Subcutaneous adipose tissue (tissue), 4 donors: Measurements from ENCODE around the gene QRFP. TPM values are rescaled to one million over a fixed set of nuclear protein-coding genes. Genes with fewer than 3 reads are reported as not detected.

Experiments
- total RNA-seq, 4 donors: library from RNA; depleted of rRNA; stranded (reverse); fragments of >200 nt; gene quantifications; one replicate each; pipeline ENCODE4 v1.1.0, GENCODE V29; 2016
- TF ChIP-seq, protein P1 (sequence below): fragments of 450-650 bp; IDR thresholded peaks from one replicate; pipeline ENCODE4 v1.5.1; 2016; ENCODE audit warnings: low read depth, mild to moderate bottlenecking, control low read depth, antibody characterized with exemption, moderate library complexity

Gene QRFP
- total RNA-seq, 4 donors from 2014 or later = not detected

DNA sequence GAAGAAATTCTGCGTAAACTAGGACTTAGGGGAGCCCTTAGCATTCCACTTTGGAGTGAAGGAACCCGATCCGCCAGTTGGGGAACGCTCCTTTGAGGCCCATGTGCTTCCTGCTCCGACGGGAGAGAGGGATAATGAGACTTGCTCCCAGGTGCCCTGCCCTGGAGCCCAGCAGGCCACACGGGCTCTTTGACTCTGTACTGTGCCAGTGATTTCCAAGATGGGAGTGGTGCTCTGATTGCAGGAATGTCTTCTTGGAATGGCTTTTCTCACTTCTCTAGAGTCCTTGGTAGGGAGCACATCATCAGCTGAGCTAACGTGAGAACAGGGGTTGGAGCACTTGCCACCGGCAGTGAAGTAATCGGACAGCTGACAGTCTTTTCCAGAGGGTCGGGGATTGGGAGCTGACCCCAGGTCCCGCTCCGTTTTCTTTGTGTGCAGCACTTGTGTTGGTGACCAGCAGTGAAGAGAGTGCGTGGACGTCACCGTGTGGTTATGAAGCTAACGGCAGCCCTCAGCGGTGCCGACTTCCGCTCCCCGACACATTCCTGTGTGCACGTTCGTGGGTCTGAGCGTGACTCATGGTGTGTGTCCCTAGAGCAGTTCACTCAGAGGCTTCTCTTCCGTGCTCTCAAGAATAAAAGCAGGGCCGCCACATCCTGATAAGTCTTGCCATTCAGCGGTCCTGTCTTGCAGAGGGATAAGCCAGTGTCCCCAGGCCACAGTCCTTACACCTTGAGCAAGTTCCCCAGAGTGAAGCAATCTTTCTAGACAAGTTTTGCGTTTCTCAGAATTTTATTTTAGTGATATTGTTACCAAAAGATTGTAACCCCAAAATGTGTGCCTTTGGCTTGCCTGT lies 35.9 kb downstream of the QRFP start:
- TF ChIP-seq, protein P1, sequence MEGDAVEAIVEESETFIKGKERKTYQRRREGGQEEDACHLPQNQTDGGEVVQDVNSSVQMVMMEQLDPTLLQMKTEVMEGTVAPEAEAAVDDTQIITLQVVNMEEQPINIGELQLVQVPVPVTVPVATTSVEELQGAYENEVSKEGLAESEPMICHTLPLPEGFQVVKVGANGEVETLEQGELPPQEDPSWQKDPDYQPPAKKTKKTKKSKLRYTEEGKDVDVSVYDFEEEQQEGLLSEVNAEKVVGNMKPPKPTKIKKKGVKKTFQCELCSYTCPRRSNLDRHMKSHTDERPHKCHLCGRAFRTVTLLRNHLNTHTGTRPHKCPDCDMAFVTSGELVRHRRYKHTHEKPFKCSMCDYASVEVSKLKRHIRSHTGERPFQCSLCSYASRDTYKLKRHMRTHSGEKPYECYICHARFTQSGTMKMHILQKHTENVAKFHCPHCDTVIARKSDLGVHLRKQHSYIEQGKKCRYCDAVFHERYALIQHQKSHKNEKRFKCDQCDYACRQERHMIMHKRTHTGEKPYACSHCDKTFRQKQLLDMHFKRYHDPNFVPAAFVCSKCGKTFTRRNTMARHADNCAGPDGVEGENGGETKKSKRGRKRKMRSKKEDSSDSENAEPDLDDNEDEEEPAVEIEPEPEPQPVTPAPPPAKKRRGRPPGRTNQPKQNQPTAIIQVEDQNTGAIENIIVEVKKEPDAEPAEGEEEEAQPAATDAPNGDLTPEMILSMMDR = no peak

DNA sequence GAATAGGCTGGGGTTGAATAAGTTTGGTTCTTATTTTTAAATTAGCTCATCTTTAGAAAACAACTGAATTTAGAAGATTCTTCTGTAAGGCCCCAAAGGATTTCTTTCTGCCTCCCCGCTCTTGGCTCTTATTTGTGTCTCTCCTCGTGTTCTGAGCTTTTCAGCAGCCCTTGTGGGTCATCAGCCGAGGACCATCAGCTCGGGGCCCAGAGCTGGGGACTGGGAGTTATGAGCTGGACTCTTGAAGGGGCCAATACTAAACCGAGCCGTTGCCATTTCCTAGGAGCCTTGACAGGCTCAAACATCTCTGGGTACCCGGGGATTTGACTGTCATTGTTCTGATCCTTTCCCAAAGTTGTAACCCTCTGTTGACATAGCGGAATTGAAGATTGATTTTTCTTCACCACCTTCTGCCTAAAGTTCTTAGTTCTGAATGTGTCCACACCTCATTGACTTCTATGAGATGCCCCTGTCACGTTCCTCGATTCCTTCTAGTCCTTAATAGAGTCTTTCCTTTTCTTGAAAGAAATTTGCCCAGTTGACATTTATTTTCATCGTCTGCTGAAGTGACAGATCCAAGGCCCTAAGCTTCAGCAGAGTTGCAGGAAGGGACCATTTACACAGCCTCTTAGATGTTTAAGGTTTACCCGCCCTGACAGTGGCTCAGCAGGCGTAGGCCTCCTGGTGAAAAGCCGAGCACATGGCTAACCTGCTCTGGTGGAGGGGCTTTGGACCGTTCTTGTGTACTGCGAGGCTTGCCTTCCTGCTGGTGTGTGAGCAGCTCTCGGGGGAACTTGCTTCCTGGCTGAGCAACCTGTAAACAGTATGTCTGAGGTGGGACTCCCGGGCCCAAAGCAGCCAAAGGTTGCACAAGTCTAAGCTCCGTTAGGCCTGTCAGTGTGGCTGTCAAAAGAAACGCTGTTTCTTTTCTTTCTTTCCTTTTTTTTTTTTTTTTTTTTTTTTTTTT lies 37.6 kb downstream of the QRFP start:
- TF ChIP-seq, protein P1 = no peak

DNA sequence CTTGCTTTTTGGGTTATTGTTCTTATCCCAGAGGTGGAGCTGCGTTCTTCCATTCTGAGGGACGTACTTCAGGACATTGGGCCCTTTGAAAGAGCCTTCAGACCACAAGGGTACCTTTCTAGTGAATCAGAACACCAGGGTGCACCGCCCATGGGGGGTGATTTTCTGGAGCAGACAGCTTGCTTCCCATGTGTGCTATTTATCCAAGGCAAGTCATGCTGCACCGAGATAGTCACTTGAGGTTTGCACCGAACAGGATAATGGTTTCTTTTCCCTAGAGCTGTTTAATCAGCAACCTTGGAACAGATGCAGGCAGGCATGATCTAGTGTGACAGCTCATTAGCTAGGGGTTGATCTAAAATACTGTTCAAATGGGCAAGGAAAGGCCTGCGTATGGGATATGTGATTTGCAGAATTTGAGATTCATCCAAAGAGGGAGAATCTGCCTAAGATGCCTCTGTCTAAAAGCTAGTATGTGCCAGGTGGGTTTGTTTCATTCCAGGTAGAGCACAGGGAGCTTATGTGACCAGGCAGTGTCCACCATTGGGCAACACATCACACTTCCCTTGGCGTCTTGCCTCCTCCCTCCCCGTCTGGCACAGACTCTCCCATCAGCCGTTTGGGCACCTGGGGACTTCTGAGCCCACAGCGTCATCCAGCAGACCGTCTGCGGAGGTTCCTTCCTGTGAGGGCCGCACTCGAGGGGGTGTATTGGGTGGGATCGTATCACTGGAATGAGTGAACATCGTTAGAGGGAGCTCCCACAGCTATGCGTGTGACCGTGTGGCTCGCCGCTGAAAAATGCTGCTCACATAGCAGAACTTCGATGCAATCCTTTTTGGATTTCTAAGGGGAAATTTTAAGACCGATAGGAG lies 38.5 kb downstream of the QRFP start:
- TF ChIP-seq, protein P1 = no peak

DNA sequence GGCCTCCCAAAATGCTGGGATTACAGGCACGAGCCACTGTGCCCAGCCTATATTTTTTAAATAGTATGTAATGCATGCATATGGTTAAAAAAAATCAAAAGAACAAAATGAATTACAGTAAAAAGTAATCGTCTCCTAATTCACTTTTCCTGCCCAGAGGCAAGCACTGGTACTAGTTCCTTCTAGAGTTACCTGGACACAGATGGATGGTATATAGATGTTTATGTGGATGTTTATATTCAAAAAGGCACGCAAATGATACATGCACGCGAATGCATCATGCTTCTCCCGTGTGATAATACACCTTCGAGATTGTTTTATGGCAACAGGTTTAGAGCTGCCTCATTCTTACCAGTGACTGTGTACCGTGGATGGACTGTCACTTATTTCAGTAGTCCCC lies 40.1 kb downstream of the QRFP start:
- TF ChIP-seq, protein P1 = no peak

DNA sequence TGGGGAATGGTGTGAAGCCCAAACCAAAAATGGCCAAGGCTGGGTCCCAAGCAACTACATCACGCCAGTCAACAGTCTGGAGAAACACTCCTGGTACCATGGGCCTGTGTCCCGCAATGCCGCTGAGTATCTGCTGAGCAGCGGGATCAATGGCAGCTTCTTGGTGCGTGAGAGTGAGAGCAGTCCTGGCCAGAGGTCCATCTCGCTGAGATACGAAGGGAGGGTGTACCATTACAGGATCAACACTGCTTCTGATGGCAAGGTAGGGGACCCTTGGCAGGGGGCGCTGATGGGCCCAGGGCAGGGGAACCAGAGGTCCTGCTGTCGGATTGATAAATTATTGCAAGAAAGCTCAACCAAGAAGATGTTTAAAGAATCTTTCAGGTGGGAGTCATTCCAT lies 41.8 kb downstream of the QRFP start:
- TF ChIP-seq, protein P1 = no peak

DNA sequence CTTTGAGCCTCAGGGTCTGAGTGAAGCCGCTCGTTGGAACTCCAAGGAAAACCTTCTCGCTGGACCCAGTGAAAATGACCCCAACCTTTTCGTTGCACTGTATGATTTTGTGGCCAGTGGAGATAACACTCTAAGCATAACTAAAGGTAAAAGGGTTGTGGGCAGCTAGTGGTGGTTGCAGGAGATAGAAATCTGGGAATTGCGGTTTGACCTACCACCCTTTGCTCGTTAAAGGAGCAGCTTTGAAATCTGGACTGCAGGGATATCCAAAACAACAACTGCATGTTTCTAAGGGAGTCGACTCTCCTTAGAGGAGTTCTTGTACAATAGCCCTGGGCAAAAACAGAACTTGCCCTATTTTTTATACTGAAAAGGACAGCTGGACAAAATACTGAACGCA lies 42.5 kb downstream of the QRFP start:
- TF ChIP-seq, protein P1 = no peak
